Activated naive CD8-positive, alpha-beta T cell treated with anti-CD3 and anti-CD28 coated beads for 36 hours (primary cell): ENCODE measurements around the gene MICAL3. TPM values are rescaled to one million over a fixed set of nuclear protein-coding genes. Genes with fewer than 3 reads are reported as not detected.
"Not testable (repeated sequence)": the region's sequence is repeated elsewhere in the genome, so short reads cannot be mapped to it uniquely, and the experiment has no call there.

Experiments
- DNase-seq: peaks from one replicate; pipeline ENCODE4 v3.0.0; 2021
- H3K27ac Mint-ChIP-seq: one replicate; pipeline ENCODE4 v1.8.0; 2022; ENCODE audit warnings: mild to moderate bottlenecking, moderate library complexity, mixed read lengths
- H3K27me3 Mint-ChIP-seq: one replicate; pipeline ENCODE4 v1.8.0; 2022; ENCODE audit warnings: mild to moderate bottlenecking, mixed read lengths
- H3K36me3 Mint-ChIP-seq: one replicate; pipeline ENCODE4 v1.8.0; 2021; ENCODE audit warnings: mild to moderate bottlenecking, mixed read lengths
- H3K4me1 Mint-ChIP-seq: one replicate; pipeline ENCODE4 v1.8.0; 2021; ENCODE audit warnings: mixed read lengths
- H3K4me3 Mint-ChIP-seq: one replicate; pipeline ENCODE4 v1.8.0; 2022; ENCODE audit warnings: mild to moderate bottlenecking, moderate library complexity, mixed read lengths
- H3K9me3 Mint-ChIP-seq: one replicate; pipeline ENCODE4 v1.8.0; 2022; ENCODE audit warnings: mixed read lengths
- total RNA-seq, 2 experiments: library from RNA; stranded (reverse); gene quantifications; one replicate each; pipeline ENCODE4 v1.2.3, GENCODE V29; 2021

MICAL3 gene
- total RNA-seq, 2 experiments from 2014 or later, result 36.6 to 41.3 TPM

DNA sequence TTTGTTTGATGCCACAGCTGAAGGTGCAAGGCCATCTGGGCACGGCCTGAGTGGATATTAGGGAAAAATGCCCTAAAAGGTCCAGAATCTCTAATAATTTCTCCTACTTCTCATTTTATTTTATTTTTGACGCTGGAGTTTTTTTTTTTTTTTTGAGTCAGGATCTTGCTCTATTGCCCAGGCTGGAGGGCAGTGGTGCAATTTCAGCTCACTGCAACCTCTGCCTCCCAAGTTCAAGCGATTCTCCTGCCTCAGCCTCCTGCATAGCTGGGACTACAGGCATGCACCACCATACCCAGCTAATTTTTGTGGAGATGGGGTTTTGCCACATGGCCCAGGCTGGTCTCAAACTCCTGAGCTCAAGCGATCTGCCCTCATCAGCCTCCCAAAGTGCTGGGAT is 1.5 kb upstream of the MICAL3 start:
- H3K9me3 Mint-ChIP-seq, H3K36me3 Mint-ChIP-seq, H3K27ac Mint-ChIP-seq, H3K4me3 Mint-ChIP-seq, DNase-seq: not testable (repeated sequence)
- H3K27me3 Mint-ChIP-seq, result peaks cover 60% of the 10 kb centered on the region
- peaks cover 13% of the 10 kb centered on the region for H3K4me1 Mint-ChIP-seq

DNA sequence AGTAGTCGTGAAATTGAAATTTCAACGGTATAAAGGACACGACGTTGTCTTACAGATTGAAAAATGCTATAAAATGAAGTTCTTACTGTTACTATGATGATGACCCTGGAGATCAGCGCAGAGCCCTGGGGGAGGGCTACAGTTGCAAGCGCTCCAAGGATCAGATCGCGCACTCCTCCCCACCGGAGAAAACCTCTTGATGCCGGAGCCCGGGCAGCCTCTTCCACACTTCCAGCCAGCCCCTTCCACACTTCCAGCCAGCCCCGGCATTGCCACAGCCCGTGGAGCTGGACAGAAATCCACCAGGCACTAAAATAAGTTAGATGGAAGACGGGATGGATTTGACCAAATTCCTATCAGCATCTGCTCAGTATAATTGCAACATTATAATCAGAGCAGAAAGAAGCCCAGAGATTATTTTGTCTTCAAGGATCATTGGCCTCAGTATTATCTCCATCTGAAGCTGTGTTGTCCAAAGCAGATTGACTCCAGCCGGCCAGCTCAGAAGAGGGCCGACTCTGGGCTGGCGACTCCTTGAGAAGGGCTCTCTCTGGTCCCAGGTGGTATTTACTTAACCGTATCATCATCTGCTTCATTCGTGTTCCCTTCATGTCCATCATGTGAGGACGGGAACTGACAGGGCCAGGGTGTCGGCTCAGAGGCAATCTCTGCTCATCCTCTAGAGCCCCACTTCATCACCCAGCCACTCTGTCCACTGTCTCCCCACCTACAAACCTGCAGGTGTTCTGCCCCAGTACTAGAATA is 777 bp upstream of the MICAL3 start:
- H3K4me1 Mint-ChIP-seq, result peaks cover 13% of the 10 kb centered on the region
- DNase-seq, result no peak
- peaks cover 60% of the 10 kb centered on the region for H3K27me3 Mint-ChIP-seq
- no peaks in the 10 kb centered on the region for H3K36me3 Mint-ChIP-seq
- H3K4me3 Mint-ChIP-seq, result peak overlapping the region; percentile 76
- no peaks in the 10 kb centered on the region for H3K9me3 Mint-ChIP-seq
- no peak overlapping the region for H3K27ac Mint-ChIP-seq

- peaks cover 13% of the 10 kb centered on the region for H3K4me1 Mint-ChIP-seq
- peaks cover 57% of the 10 kb centered on the region for H3K27me3 Mint-ChIP-seq
- no peaks in the 10 kb centered on the region for H3K9me3 Mint-ChIP-seq
- H3K4me3 Mint-ChIP-seq, result peak overlapping the region; percentile 79
- H3K36me3 Mint-ChIP-seq, result no peaks in the 10 kb centered on the region
- DNase-seq, result peak; percentile 40
- no peak overlapping the region for H3K27ac Mint-ChIP-seq
Measured at GRCh38 chr22:18023509-18024275, 669 bp downstream of the MICAL3 start.

DNA sequence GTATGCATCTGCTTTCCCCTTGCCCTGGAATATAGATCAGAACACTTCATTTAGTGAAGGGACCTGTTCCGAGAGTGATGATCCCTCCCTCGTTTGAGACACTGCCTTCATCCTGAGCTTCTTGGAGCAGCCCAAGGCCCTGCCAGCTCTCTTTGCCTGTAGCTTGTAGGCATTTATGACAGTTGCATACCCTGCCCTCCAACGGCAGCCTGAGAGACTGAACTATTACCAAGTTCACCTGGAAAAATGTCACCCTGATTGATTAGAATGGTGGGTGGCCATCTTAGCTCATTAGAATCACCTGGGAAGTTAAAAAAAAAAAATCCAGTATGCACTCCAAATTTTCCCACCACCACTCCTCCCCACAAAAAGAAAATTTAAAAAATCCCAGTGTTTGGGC is 1.5 kb downstream of the MICAL3 start:
- DNase-seq, result no peak
- Mint-ChIP-seq H3K27me3 (peaks cover 56% of the 10 kb centered on the region), H3K9me3 (no peaks in the 10 kb centered on the region), H3K4me3 (no peak overlapping the region), H3K36me3 (no peaks in the 10 kb centered on the region), H3K4me1 (peaks cover 13% of the 10 kb centered on the region), H3K27ac (no peak overlapping the region)

DNA sequence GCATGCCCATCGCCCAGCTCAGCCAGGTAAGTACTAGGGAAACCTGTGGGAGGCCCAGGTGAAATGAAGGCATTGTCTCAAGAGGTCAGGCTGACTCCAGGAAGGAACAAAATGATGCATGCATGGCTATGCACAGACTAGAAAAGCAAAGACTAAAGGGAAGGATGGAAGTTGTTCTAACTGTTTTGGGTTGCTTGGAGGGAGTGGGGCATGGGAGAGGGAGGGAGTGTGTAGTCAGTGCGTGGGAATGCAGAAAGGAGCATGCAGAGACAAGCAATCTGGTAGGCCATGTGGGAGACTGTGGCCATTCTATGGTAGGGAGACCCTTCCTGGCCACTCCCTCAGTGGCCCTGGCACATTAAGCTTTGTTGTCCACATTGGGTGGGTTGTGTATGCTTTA is 2.9 kb downstream of the MICAL3 start:
- peaks cover 13% of the 10 kb centered on the region for H3K4me1 Mint-ChIP-seq
- no peak for DNase-seq
- no peaks in the 10 kb centered on the region for H3K9me3 Mint-ChIP-seq
- no peak overlapping the region for H3K27ac Mint-ChIP-seq
- no peak overlapping the region for H3K4me3 Mint-ChIP-seq
- no peaks in the 10 kb centered on the region for H3K36me3 Mint-ChIP-seq
- H3K27me3 Mint-ChIP-seq, result peaks cover 43% of the 10 kb centered on the region

- not testable (repeated sequence) for H3K9me3 Mint-ChIP-seq, DNase-seq, H3K4me3 Mint-ChIP-seq, H3K36me3 Mint-ChIP-seq, H3K27ac Mint-ChIP-seq
- Mint-ChIP-seq H3K4me1 (peaks cover 13% of the 10 kb centered on the region), H3K27me3 (peaks cover 36% of the 10 kb centered on the region)
Measured at GRCh38 chr22:18020743-18021142, 3.6 kb downstream of the MICAL3 start.

DNA sequence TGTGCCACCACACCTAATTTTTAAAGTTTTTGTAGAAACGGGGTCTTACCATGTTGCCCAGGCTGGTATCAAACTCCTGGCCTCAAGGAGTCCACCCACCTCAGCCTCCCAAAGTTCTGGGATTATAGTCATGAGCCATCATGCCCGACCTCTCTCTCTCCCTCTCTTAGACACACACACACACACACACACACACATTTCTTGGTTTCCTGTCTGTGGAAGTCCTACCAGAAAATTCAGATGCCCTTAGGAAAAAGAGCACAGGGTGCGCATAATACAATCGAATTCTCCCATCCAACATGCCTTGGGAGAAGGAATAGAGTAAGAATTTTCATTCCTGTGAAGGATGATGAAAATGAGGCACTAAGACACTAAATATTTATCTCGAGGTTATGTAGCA is 10.4 kb downstream of the MICAL3 start:
- no peak overlapping the region for H3K4me3 Mint-ChIP-seq
- no peaks in the 10 kb centered on the region for H3K36me3 Mint-ChIP-seq
- H3K9me3 Mint-ChIP-seq, result no peaks in the 10 kb centered on the region
- no peak for DNase-seq
- no peaks in the 10 kb centered on the region for H3K4me1 Mint-ChIP-seq
- no peak overlapping the region for H3K27ac Mint-ChIP-seq
- H3K27me3 Mint-ChIP-seq, result no peaks in the 10 kb centered on the region

DNA sequence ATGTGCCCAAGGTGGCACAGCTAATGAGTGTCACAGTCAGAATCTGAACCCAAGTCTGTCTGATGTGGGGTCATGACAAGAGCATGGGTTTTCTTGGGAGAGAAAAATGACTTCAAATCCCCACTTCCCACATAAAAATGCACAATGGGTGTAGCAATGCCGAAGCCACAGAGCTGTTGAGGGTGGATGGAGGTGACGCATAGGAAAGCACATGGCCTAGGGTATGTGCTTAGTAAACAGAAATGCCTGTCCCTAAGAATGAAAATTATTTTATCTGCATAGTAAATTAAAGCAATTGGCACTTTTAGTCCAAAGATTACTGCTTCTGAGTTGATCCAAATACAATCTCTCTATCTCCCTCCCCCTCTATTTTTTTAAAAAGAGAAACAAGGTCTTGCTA is 10.9 kb downstream of the MICAL3 start:
- Mint-ChIP-seq H3K9me3 (no peaks in the 10 kb centered on the region), H3K27ac (no peak overlapping the region), H3K27me3 (no peaks in the 10 kb centered on the region), H3K4me1 (no peaks in the 10 kb centered on the region), H3K4me3 (no peak overlapping the region), H3K36me3 (no peaks in the 10 kb centered on the region)
- DNase-seq, result no peak

GRCh38 chr22:18012531-18012930 is 11.8 kb downstream of the MICAL3 start:
- no peaks in the 10 kb centered on the region for H3K9me3 Mint-ChIP-seq
- no peaks in the 10 kb centered on the region for H3K27me3 Mint-ChIP-seq
- no peaks in the 10 kb centered on the region for H3K36me3 Mint-ChIP-seq
- no peak for DNase-seq
- H3K4me1 Mint-ChIP-seq, result no peaks in the 10 kb centered on the region
- no peak overlapping the region for H3K4me3 Mint-ChIP-seq
- H3K27ac Mint-ChIP-seq, result no peak overlapping the region

- H3K9me3 Mint-ChIP-seq, result no peaks in the 10 kb centered on the region
- H3K36me3 Mint-ChIP-seq, result no peaks in the 10 kb centered on the region
- no peaks in the 10 kb centered on the region for H3K27me3 Mint-ChIP-seq
- H3K4me3 Mint-ChIP-seq, result no peak overlapping the region
- H3K4me1 Mint-ChIP-seq, result no peaks in the 10 kb centered on the region
- DNase-seq, result no peak
- no peak overlapping the region for H3K27ac Mint-ChIP-seq
Measured at GRCh38 chr22:18010266-18010665, 14.1 kb downstream of the MICAL3 start.

DNA sequence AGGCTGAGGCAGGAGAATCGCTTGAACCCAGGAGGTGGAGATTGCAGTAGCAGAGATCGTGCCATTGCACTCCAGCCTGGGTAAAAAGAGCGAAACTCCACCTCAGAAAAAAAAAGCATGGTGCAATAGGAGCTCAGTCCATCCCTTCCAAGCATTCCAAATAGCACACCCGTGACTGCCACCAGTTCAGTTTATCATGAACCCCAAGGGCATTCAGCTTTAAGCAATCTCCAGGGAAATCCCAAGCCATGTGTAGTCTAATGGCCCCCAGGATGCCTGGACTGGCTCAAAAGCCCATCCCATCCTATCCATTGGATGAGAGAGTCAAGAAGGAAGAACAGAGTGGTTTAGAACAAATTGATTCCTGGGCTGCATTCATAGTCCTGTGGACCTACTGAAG is 16.2 kb downstream of the MICAL3 start:
- no peak overlapping the region for H3K27ac Mint-ChIP-seq
- no peaks in the 10 kb centered on the region for H3K27me3 Mint-ChIP-seq
- H3K4me1 Mint-ChIP-seq, result no peaks in the 10 kb centered on the region
- H3K4me3 Mint-ChIP-seq, result no peak overlapping the region
- H3K9me3 Mint-ChIP-seq, result no peaks in the 10 kb centered on the region
- H3K36me3 Mint-ChIP-seq, result no peaks in the 10 kb centered on the region
- no peak for DNase-seq

DNA sequence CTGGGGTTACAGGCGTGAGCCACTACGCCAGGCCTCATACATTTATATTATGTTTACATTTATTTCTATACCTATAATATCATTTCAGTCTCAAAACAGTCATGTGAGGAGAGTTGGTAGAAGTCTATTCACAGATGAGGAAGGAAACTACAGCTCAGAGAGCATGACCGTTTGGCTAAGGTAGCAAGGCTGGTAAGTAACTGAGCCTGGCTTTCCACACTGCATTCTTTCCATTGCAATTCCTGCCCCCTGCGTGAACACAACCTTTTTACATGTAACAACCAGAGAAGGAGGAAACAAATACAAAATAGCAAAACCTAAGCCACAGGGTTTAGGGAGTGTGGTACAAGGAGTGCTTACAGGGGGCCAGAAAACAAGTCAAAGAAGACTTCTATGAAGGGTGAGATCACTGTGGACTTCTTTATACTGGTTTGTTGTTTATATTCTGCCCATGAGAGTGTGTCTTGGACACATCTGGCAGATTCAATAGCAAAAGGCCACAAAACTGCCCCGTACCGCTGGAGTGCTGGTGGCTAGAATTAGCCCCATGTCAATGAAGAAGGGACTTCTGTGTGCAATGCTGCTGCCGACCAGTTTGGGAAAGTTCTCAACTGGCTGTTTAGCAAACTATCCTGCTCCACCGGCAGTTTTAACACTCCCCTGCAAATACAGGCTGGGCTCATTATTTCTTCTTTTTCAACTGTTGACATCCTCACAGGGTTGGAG is 19.0 kb downstream of the MICAL3 start:
- Mint-ChIP-seq H3K4me1 (peaks cover 7% of the 10 kb centered on the region), H3K9me3 (no peaks in the 10 kb centered on the region), H3K27ac (no peak overlapping the region), H3K27me3 (no peaks in the 10 kb centered on the region), H3K36me3 (no peaks in the 10 kb centered on the region), H3K4me3 (no peak overlapping the region)
- no peak for DNase-seq

DNA sequence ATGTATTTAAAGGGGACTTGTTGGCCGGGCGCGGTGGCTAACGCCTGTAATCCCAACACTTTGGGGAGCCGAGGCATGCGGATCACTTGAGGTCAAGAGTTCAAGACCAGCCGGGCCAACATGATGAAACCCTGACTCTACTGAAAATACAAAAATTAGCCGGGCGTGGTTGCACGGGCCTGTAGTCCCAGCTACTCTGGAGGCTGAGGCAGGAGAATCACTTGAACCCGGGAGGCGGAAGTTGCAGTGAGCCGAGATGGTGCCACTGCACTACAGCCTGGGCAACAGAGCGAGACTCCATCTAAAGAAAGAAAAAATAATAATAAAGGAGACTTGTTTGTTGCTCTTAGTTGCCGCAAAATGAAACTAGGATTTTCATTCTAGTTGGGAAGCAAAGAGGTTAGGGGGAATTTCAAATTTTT is 22.5 kb downstream of the MICAL3 start:
- H3K27me3 Mint-ChIP-seq, H3K9me3 Mint-ChIP-seq, DNase-seq, H3K36me3 Mint-ChIP-seq: not testable (repeated sequence)
- peaks cover 33% of the 10 kb centered on the region for H3K4me1 Mint-ChIP-seq
- H3K27ac Mint-ChIP-seq, result peak overlapping the region; percentile 97
- peak overlapping the region; percentile 89 for H3K4me3 Mint-ChIP-seq

GRCh38 chr22:18001040-18001893 is 23.1 kb downstream of the MICAL3 start:
- H3K4me1 Mint-ChIP-seq, result peaks cover 38% of the 10 kb centered on the region

More at GRCh38 chr22:18001040-18001893, 23.1 kb downstream of the MICAL3 start:
- DNase-seq, result peak; percentile 86
- Mint-ChIP-seq H3K36me3 (peaks cover 9% of the 10 kb centered on the region), H3K4me3 (peak overlapping the region; percentile 89), H3K27ac (peak overlapping the region; percentile 97), H3K9me3 (no peaks in the 10 kb centered on the region), H3K27me3 (no peaks in the 10 kb centered on the region)
